KMS-11 (cell line): ENCODE results near the gene CRB1.

Experiments used
- H2AFZ ChIP-seq: fragments of 200-600 bp; sonication (generic); 2 replicates; pipeline ENCODE4 v1.6.1; 2016; ENCODE audit warnings: antibody characterized with exemption, mixed run types, low read depth
- H3K27ac ChIP-seq: fragments of 200-600 bp; sonication (generic); 2 replicates; pipeline ENCODE4 v1.6.1; 2016; ENCODE audit warnings: mild to moderate bottlenecking, mixed run types
- H3K27me3 ChIP-seq: fragments of 200-600 bp; sonication (generic); 2 replicates; pipeline ENCODE4 v1.6.1; 2017; ENCODE audit warnings: mild to moderate bottlenecking, low read depth, mixed run types, moderate library complexity; ENCODE audit not compliant: insufficient read depth
- H3K36me3 ChIP-seq: fragments of 200-600 bp; sonication (generic); 2 replicates; pipeline ENCODE4 v1.6.1; 2017; ENCODE audit warnings: mild to moderate bottlenecking, mixed run types; ENCODE audit not compliant: insufficient read depth
- H3K4me1 ChIP-seq: fragments of 200-600 bp; sonication (generic); 2 replicates; pipeline ENCODE4 v1.6.1; 2016; ENCODE audit warnings: mild to moderate bottlenecking, low read depth, mixed run types; ENCODE audit not compliant: poor library complexity, severe bottlenecking
- H3K4me2 ChIP-seq: fragments of 200-600 bp; sonication (generic); 2 replicates; pipeline ENCODE4 v1.7.0; 2016; ENCODE audit warnings: mild to moderate bottlenecking, mixed run types
- H3K4me3 ChIP-seq: fragments of 200-600 bp; sonication (generic); IDR thresholded peaks from 2 replicates; pipeline ENCODE4 v1.6.1; 2017; ENCODE audit warnings: low read depth, low read length, mixed read lengths; ENCODE audit not compliant: insufficient read depth
- H3K79me2 ChIP-seq: fragments of 200-600 bp; sonication (generic); 2 replicates; pipeline ENCODE4 v1.6.1; 2016; ENCODE audit warnings: low read depth, mixed run types; ENCODE audit not compliant: insufficient read depth
- H3K9ac ChIP-seq: fragments of 200-600 bp; sonication (generic); 2 replicates; pipeline ENCODE4 v1.6.1; 2016; ENCODE audit warnings: mild to moderate bottlenecking, mixed run types
- H4K20me1 ChIP-seq: fragments of 200-600 bp; sonication (generic); 2 replicates; pipeline ENCODE4 v1.6.1; 2016; ENCODE audit warnings: mild to moderate bottlenecking, mixed run types; ENCODE audit not compliant: insufficient read depth
- TF ChIP-seq, protein P1 (sequence below): fragments of 200-600 bp; sonication (generic); conservative IDR thresholded peaks from 2 replicates; pipeline ENCODE4 v1.6.1; 2017; ENCODE audit warnings: low read depth, mild to moderate bottlenecking, antibody characterized with exemption, low read length, moderate library complexity, mixed read lengths

Gene CRB1

DNA sequence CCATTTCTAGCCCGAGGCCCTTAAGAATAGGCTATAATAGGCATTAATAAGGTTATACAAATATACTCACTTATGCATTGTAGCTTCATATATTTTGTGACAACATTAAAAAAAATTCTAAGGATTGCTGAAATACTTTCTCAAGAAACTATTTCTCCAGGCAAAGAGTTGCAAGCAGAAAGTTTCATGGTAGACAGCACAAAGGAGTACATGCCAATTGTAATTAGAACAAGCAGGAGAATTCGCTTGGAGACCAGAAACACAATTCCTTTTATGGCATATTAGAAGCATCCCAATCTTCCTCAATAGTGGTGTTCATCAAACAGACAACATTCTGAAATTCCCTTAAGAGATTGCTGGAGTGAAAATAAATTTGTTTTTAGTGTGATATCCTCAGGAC is 122.8 kb downstream of the CRB1 start:
- H3K27ac ChIP-seq: no peak overlapping the region
- H3K4me3 ChIP-seq: no peak overlapping the region
- H3K4me1 ChIP-seq: peaks cover 14% of the 10 kb centered on the region
- H3K36me3 ChIP-seq: no peaks in the 10 kb centered on the region
- H3K4me2 ChIP-seq: no peak overlapping the region
- H3K9ac ChIP-seq: no peak overlapping the region
- H3K79me2 ChIP-seq: no peaks in the 10 kb centered on the region
- TF ChIP-seq, protein P1, sequence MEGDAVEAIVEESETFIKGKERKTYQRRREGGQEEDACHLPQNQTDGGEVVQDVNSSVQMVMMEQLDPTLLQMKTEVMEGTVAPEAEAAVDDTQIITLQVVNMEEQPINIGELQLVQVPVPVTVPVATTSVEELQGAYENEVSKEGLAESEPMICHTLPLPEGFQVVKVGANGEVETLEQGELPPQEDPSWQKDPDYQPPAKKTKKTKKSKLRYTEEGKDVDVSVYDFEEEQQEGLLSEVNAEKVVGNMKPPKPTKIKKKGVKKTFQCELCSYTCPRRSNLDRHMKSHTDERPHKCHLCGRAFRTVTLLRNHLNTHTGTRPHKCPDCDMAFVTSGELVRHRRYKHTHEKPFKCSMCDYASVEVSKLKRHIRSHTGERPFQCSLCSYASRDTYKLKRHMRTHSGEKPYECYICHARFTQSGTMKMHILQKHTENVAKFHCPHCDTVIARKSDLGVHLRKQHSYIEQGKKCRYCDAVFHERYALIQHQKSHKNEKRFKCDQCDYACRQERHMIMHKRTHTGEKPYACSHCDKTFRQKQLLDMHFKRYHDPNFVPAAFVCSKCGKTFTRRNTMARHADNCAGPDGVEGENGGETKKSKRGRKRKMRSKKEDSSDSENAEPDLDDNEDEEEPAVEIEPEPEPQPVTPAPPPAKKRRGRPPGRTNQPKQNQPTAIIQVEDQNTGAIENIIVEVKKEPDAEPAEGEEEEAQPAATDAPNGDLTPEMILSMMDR: no peak
- H3K27me3 ChIP-seq: no peaks in the 10 kb centered on the region
- no peak overlapping the region for H2AFZ ChIP-seq
- H4K20me1 ChIP-seq: no peaks in the 10 kb centered on the region

DNA sequence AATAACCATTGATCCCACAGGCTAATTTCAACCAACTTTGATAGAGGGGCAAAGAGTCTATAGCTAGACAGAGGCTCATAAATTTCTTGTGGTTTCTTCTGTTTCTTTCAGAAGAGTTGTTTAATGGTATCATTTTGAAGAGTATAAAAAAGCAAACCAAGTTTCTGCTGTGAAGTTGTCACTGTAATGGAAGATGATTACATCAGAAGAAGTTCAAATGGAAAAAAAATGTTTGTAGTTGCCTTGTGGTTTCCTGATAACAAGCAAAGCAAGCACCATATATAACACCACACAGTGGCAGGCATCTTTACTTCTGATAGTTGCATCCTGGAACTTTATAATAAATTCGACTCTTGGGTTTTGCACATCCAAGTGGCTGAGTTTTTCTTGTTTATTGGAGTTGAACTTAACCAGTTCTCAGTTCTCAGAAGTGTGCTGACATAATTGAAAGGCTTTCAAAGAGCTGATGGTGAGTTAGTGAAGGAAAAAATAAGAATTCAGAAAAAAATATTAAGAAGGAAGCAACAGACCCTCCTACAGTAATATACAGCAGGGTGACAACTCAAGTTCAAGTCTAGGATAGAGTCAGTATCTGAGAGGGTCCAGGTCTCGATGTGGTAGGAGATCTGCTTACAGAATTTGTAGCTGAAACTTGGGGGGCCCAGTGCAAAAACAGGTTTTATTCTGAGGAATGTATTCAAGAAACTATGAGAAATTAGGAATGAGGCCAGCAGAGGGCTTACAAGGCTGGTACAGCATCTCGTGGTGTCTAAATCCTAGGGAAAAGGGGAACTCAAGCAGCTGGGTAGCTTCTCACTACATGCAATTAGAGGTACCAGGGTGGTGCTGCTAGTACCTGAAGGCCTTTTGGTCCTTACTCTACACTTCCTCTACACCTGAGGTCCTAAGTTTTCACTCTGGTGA is 123.5 kb downstream of the CRB1 start:
- Histone ChIP-seq H3K9ac (no peak overlapping the region), H3K4me1 (peaks cover 14% of the 10 kb centered on the region), H3K4me3 (no peak overlapping the region), H3K27ac (no peak overlapping the region), H4K20me1 (no peaks in the 10 kb centered on the region), H3K27me3 (no peaks in the 10 kb centered on the region), H3K36me3 (no peaks in the 10 kb centered on the region), H2AFZ (no peak overlapping the region), H3K79me2 (no peaks in the 10 kb centered on the region), H3K4me2 (no peak overlapping the region)
- TF ChIP-seq, protein P1: no peak

DNA sequence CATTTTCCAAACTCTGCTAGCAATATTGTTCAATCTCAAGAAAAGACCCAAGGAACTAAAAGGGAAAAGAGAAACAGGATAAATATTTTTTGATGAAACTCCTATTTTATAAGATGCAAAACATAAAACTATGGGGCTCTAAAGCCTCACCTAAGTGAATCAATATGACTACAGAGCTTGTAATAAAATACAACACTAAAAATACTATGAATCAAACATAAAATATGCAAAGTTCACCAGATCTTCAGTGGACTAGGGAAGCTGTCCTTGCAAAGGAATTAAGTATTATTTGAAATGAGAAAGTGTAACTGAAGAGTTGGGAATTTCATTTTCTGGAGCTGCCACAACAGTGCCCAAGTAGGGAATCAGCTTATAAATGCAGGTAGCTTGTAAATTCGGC is 124.5 kb downstream of the CRB1 start:
- Histone ChIP-seq H3K9ac (no peak overlapping the region), H3K4me1 (peaks cover 14% of the 10 kb centered on the region), H3K4me3 (no peak overlapping the region), H3K27me3 (no peaks in the 10 kb centered on the region), H4K20me1 (no peaks in the 10 kb centered on the region), H3K4me2 (no peak overlapping the region), H3K79me2 (no peaks in the 10 kb centered on the region), H3K36me3 (no peaks in the 10 kb centered on the region), H3K27ac (no peak overlapping the region), H2AFZ (no peak overlapping the region)
- TF ChIP-seq, protein P1: no peak

DNA sequence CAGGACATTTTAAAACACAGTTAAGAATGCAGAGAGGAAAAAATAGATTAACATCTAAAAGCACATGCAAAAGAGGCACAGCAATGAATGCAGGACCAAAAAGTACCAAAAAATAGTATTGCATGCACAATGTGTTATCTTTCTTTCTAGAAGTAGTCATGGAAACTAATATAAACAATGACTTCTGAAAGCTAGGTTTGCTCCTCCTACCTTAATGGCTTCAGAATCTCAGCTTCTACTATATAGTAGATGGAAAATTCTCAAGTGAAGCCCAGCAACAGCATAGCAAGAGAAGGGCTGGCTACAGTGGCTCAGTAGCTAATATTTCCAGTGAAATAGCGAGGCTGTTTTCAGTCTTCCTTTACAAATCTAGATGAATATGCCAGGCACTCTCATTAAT is 125.1 kb downstream of the CRB1 start:
- H3K27ac ChIP-seq: no peak overlapping the region
- TF ChIP-seq, protein P1: no peak
- H3K4me1 ChIP-seq: peaks cover 14% of the 10 kb centered on the region
- no peaks in the 10 kb centered on the region for H3K36me3 ChIP-seq
- no peak overlapping the region for H3K4me2 ChIP-seq
- no peaks in the 10 kb centered on the region for H3K27me3 ChIP-seq
- H3K4me3 ChIP-seq: no peak overlapping the region
- H3K9ac ChIP-seq: no peak overlapping the region
- H3K79me2 ChIP-seq: no peaks in the 10 kb centered on the region
- H4K20me1 ChIP-seq: no peaks in the 10 kb centered on the region
- H2AFZ ChIP-seq: no peak overlapping the region
